ENCODE measurements around the gene CIDEC.
A peak's percentile ranks its signal among the peaks of the same experiment; 100 is the strongest.

Gene CIDEC

GRCh38 chr3:9843715-9844438 is 36.2 kb downstream of the CIDEC start, which contains the start of gene RPUSD3:
TSS of gene RPUSD3 (minus strand) at chr3:9844008. CDS start at chr3:9843990, 18 bp downstream.
- in situ Hi-C loops (cut with HindIII; ENCODE audit: low sequenced_read_pairs): no loop called here
- peak within 1 kb of the TSS; percentile 89 for H3K4me3 ChIP-seq (ENCODE audit: low read depth, low read length)
- TF ChIP-seq CTCF (IDR thresholded peaks at IDR 0.05; ENCODE audit: low read depth, low read length): no peak
- DNase-seq (ENCODE audit: low read depth, low spot score): peak; percentile 95

- DNase-seq (ENCODE audit: low read depth, low spot score): no peak
- no peak overlapping the region for H3K4me3 ChIP-seq (ENCODE audit: low read depth, low read length)
- in situ Hi-C loops (cut with HindIII; ENCODE audit: low sequenced_read_pairs): no loop called here
Measured at GRCh38 chr3:9841015-9841414, 39.0 kb downstream of the CIDEC start.

GRCh38 chr3:9838856-9839255 is 41.2 kb downstream of the CIDEC start:
- no peak overlapping the region for H3K4me3 ChIP-seq (ENCODE audit: low read depth, low read length)
- in situ Hi-C loops (cut with HindIII; ENCODE audit: low sequenced_read_pairs): no loop called here
- TF ChIP-seq CTCF (IDR thresholded peaks at IDR 0.05; ENCODE audit: low read depth, low read length): no peak
- no peak for DNase-seq (ENCODE audit: low read depth, low spot score)

More at GRCh38 chr3:9841015-9841414, 39.0 kb downstream of the CIDEC start:
- TF ChIP-seq CTCF (IDR thresholded peaks at IDR 0.05; ENCODE audit: low read depth, low read length): no peak

- no peak overlapping the region for H3K4me3 ChIP-seq (ENCODE audit: low read depth, low read length)
- in situ Hi-C loops (cut with HindIII; ENCODE audit: low sequenced_read_pairs): no loop called here
- DNase-seq (ENCODE audit: low read depth, low spot score): no peak
- TF ChIP-seq CTCF (IDR thresholded peaks at IDR 0.05; ENCODE audit: low read depth, low read length): no peak
Measured at GRCh38 chr3:9837701-9838582, 42.1 kb downstream of the CIDEC start.

GRCh38 chr3:9834520-9835380 is 45.3 kb downstream of the CIDEC start:
- no peak overlapping the region for H3K4me3 ChIP-seq (ENCODE audit: low read depth, low read length)
- TF ChIP-seq CTCF (IDR thresholded peaks at IDR 0.05; ENCODE audit: low read depth, low read length): no peak
- DNase-seq (ENCODE audit: low read depth, low spot score): no peak
- in situ Hi-C loops (cut with HindIII; ENCODE audit: low sequenced_read_pairs): no loop called here

- no peak for DNase-seq (ENCODE audit: low read depth, low spot score)
- no peak overlapping the region for H3K4me3 ChIP-seq (ENCODE audit: low read depth, low read length)
- in situ Hi-C loops (cut with HindIII; ENCODE audit: low sequenced_read_pairs): no loop called here
- no peak for TF ChIP-seq CTCF (IDR thresholded peaks at IDR 0.05; ENCODE audit: low read depth, low read length)
Measured at GRCh38 chr3:9833078-9833477, 47.0 kb downstream of the CIDEC start.
